Endothelial cell of umbilical vein (primary cell): ENCODE results near the gene VWA8.

ENCODE experiments used
- TF ChIP-seq, protein P1 (sequence below), 2 donors: IDR thresholded peaks; 1 replicate in 1 of 2; 2 replicates in 1 of 2; pipeline ENCODE4 v1.5.1; 2011; ENCODE audit warnings: low read length in 2 of 2, mild to moderate bottlenecking in 2 of 2, moderate library complexity in 2 of 2, control low read depth in 1 of 2, inconsistent platforms in 1 of 2, low read depth in 1 of 2; ENCODE audit not compliant: insufficient read depth in 1 of 2; ENCODE audit errors: extremely low read depth in 1 of 2
- TF ChIP-seq, protein P2 (sequence below): IDR thresholded peaks from 2 replicates; pipeline ENCODE4 v1.6.1; 2011; ENCODE audit not compliant: insufficient read depth, insufficient read length

DNA sequence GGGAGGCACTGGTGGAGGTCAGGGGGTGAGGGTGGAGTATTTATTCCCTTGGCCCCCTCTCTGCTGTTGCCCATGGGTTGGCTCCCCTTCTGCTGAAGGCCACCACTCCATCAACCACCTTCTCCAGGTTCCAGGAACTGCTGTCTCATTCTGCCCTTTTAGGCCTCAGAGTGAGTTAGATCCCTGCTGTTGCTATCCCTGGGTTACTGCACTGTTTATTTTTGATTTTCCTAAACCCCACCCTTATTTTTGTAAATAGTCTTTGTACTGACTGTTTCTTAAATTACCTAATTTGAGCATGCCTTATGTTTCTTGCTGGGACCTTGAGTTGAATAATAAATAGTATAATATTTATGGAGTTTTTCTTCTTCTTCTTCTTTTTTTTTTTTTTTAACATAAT, 370.8 kb downstream of the VWA8 start:
- TF ChIP-seq, protein P1, sequence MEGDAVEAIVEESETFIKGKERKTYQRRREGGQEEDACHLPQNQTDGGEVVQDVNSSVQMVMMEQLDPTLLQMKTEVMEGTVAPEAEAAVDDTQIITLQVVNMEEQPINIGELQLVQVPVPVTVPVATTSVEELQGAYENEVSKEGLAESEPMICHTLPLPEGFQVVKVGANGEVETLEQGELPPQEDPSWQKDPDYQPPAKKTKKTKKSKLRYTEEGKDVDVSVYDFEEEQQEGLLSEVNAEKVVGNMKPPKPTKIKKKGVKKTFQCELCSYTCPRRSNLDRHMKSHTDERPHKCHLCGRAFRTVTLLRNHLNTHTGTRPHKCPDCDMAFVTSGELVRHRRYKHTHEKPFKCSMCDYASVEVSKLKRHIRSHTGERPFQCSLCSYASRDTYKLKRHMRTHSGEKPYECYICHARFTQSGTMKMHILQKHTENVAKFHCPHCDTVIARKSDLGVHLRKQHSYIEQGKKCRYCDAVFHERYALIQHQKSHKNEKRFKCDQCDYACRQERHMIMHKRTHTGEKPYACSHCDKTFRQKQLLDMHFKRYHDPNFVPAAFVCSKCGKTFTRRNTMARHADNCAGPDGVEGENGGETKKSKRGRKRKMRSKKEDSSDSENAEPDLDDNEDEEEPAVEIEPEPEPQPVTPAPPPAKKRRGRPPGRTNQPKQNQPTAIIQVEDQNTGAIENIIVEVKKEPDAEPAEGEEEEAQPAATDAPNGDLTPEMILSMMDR (IDR thresholded peaks at IDR 0.05; ENCODE audit: extremely low read depth in 1 of 2, insufficient read depth in 1 of 2, low read depth in 1 of 2, low read length in 2 of 2) = no peak
- TF ChIP-seq, protein P2, sequence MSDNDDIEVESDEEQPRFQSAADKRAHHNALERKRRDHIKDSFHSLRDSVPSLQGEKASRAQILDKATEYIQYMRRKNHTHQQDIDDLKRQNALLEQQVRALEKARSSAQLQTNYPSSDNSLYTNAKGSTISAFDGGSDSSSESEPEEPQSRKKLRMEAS = no peak
